Spleen (tissue), 7 donors: ENCODE data around the gene BIRC5.

ENCODE experiments used
- POLR2A ChIP-seq, 3 donors: fragments of 450-650 bp; IDR thresholded peaks; one replicate each; pipeline ENCODE4 v1.5.1; 2017; ENCODE audit warnings: antibody characterized with exemption in 3 of 3, mild to moderate bottlenecking in 1 of 3
- POLR2AphosphoS5 ChIP-seq, 3 donors: sonication (generic); formaldehyde crosslinking; IDR thresholded peaks; one replicate each; pipeline ENCODE4 v1.5.1; 2017; ENCODE audit warnings: antibody characterized with exemption in 3 of 3
- TF ChIP-seq, protein P1 (sequence below), 11 experiments: fragments of 200-600 bp in 7 of 11; fragments of 450-650 bp in 4 of 11; sonication (generic) in 4 of 11; IDR thresholded peaks in 8 of 11; conservative IDR thresholded peaks in 3 of 11; 1 replicate in 7 of 11; 2 replicates in 4 of 11; pipeline versions ENCODE4 v1.4.0 to v1.8.0; 2016 to 2021; ENCODE audit warnings: antibody characterized with exemption in 11 of 11, inconsistent platforms in 4 of 11, mild to moderate bottlenecking in 1 of 11
- donor health status: DM: no; HTN: no; CAD: no; lungs with moderate emphysema.
- donor health status: DM: no; HTN: no; CAD: no.
- donor health status: DM: no; HTN: no; CAD: no.

DNA sequence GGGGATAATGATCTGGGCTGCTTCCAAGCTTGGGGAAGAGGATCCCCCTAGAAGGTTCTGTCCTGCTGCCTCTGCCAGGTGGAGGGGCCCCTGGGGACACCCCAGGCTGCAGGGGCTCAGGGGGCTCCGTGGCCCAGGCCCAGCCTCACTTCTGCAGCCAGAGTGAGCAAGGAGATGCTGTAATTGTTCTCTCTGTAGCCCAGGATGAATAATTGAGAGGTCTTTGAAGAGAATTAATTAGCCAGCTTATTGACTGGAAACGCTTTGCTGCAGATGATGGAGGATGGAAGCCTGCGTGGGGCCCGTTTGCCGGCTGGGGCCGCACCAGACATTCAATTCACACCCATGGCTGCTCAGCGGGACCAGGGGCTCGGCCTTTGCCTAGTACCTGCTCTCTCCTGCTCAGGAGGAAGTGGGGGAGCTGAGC, 55.9 kb downstream of the BIRC5 start:
- TF ChIP-seq, protein P1, sequence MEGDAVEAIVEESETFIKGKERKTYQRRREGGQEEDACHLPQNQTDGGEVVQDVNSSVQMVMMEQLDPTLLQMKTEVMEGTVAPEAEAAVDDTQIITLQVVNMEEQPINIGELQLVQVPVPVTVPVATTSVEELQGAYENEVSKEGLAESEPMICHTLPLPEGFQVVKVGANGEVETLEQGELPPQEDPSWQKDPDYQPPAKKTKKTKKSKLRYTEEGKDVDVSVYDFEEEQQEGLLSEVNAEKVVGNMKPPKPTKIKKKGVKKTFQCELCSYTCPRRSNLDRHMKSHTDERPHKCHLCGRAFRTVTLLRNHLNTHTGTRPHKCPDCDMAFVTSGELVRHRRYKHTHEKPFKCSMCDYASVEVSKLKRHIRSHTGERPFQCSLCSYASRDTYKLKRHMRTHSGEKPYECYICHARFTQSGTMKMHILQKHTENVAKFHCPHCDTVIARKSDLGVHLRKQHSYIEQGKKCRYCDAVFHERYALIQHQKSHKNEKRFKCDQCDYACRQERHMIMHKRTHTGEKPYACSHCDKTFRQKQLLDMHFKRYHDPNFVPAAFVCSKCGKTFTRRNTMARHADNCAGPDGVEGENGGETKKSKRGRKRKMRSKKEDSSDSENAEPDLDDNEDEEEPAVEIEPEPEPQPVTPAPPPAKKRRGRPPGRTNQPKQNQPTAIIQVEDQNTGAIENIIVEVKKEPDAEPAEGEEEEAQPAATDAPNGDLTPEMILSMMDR (IDR thresholded peaks at IDR 0.05 in 8 of 11, conservative IDR thresholded peaks at IDR 0.05 in 3 of 11), result no peak
- TF ChIP-seq POLR2A (IDR thresholded peaks at IDR 0.05) (no peak), POLR2AphosphoS5 (IDR thresholded peaks at IDR 0.05) (no peak)
